GM12878 (cell line): ENCODE results near the gene PSMD3. TPM values are rescaled to one million over a fixed set of nuclear protein-coding genes. Genes with fewer than 3 reads are reported as not detected.

ENCODE experiments used
- ATAC-seq: fragments of 200-7000 bp; cut with Tn5 transposase; 3 replicates; pipeline ENCODE4 v1.9.1; 2020; ENCODE audit warnings: mild to moderate bottlenecking, moderate library complexity
- BruUV-seq: library from RNA; stranded (reverse); fragments of 400-500 nt; replicated peaks from 2 replicates; lab custom pipeline; 2021; lab: Mats Ljungman, UMichigan
- CTCF ChIA-PET: fragments of 300-600 bp; sonication (Branson Sonifier 250); formaldehyde crosslinking; extraction: SDS; loops from one replicate; lab custom pipeline; 2021; ENCODE audit warnings: inconsistent platforms; lab: Yijun Ruan, JAX
- POLR2A ChIA-PET: fragments of 350-600 bp; formaldehyde crosslinking; extraction: SDS; loops from one replicate; lab custom pipeline; 2021; ENCODE audit warnings: inconsistent platforms; lab: Charles Lee
- RAD21 ChIA-PET: fragments of 300-600 bp; sonication (Branson Sonifier 250); formaldehyde crosslinking; loops from one replicate; lab custom pipeline; 2023; ENCODE audit warnings: antibody characterized with exemption; ENCODE audit not compliant: unreplicated experiment; lab: Charles Lee
- SMC1A ChIA-PET: fragments of 300-600 bp; sonication (Branson Sonifier 250); formaldehyde crosslinking; loops from one replicate; lab custom pipeline; 2023; ENCODE audit not compliant: unreplicated experiment, uncharacterized antibody; lab: Charles Lee
- DNase-seq: peaks from one replicate; pipeline ENCODE4 v3.0.0-alpha.2; 2011; ENCODE audit warnings: low read depth, low spot score
- FAIRE-seq: peaks from 3 replicates; lab custom pipeline; 2011; peaks lifted over from hg19 to GRCh38; lab: Jason Lieb, UNC
- H2AFZ ChIP-seq: 2 replicates; pipeline ENCODE4 v1.6.0; 2011; ENCODE audit warnings: low read depth, low read length, control low read depth; ENCODE audit not compliant: control insufficient read depth
- H3K27ac ChIP-seq: 2 replicates; pipeline ENCODE4 v1.5.1; 2011; ENCODE audit warnings: control low read depth; ENCODE audit not compliant: control insufficient read depth, insufficient read depth
- H3K27me3 ChIP-seq, 2 experiments: replicated peaks in 1 of 2; 2 replicates each; pipeline versions ENCODE4 v1.6.0 to v1.6.1; 2011; ENCODE audit warnings: low read length in 1 of 2; ENCODE audit not compliant: control insufficient read depth in 2 of 2, insufficient read depth in 2 of 2
- H3K36me3 ChIP-seq, 2 experiments: 2 replicates each; pipeline ENCODE4 v1.5.1; 2011; ENCODE audit warnings: low read length in 1 of 2; ENCODE audit not compliant: control insufficient read depth in 2 of 2, insufficient read depth in 2 of 2
- H3K4me1 ChIP-seq: 2 replicates; pipeline ENCODE4 v1.6.1; 2011; ENCODE audit warnings: mild to moderate bottlenecking, low read length, moderate library complexity, mixed read lengths; ENCODE audit not compliant: control insufficient read depth, insufficient read depth
- H3K4me2 ChIP-seq: 2 replicates; pipeline ENCODE4 v1.6.0; 2011; ENCODE audit warnings: control low read depth; ENCODE audit not compliant: control insufficient read depth, insufficient read depth
- H3K4me3 ChIP-seq: fragments of 200-600 bp; sonication (generic); 2 replicates; pipeline ENCODE4 v1.5.1; 2016
- H3K79me2 ChIP-seq: 2 replicates; pipeline ENCODE4 v1.6.0; 2011; ENCODE audit warnings: low read length; ENCODE audit not compliant: control insufficient read depth, insufficient read depth
- H3K9ac ChIP-seq: 2 replicates; pipeline ENCODE4 v1.8.0; 2011; ENCODE audit warnings: low read length, control low read depth, mixed read lengths; ENCODE audit not compliant: control insufficient read depth, insufficient read depth
- H3K9me3 ChIP-seq: replicated peaks from 3 replicates; pipeline ENCODE4 v1.5.1; 2011; ENCODE audit warnings: mild to moderate bottlenecking, low read length; ENCODE audit not compliant: control insufficient read depth, insufficient read depth
- H4K20me1 ChIP-seq: 2 replicates; pipeline ENCODE4 v1.6.0; 2011; ENCODE audit not compliant: control insufficient read depth, insufficient read depth
- SKIL ChIP-seq: fragments of 450-650 bp; IDR thresholded peaks from 2 replicates; pipeline ENCODE4 v1.6.1; 2017; ENCODE audit warnings: mild to moderate bottlenecking, low read depth, inconsistent platforms; ENCODE audit not compliant: poor library complexity, severe bottlenecking
- WGBS: methylation state at CpG from one replicate; pipeline ENCODE4 v1.1.6; 2016; ENCODE audit warnings: low lambda C conversion rate; ENCODE audit not compliant: insufficient replicate concordance, insufficient coverage; ENCODE audit errors: missing lambda C conversion rate; 5-methylcytosine and 5-hydroxymethylcytosine counted together
- in situ Hi-C: fragments of 300-500 bp; cut with MboI; formaldehyde crosslinking; loops from 9 replicates; pipeline ENCODE4 v1.14.3; 2018; ENCODE audit warnings: mixed read lengths
- intact Hi-C: fragments of 100-400 bp; cut with micrococcal nuclease; formaldehyde crosslinking; loops from one replicate; pipeline ENCODE4 v1.14.2; 2022; ENCODE audit not compliant: unreplicated experiment
- polyA plus RNA-seq, 11 experiments: library from polyadenylated mRNA; depleted of rRNA in 4 of 11; unstranded in 6 of 11; stranded (reverse) in 5 of 11; fragments of >200 nt; fragmentation: Nextera tagmentation in 4 of 11; fragmentation: Illumina TruSeq in 1 of 11; extraction: Ambion mirVana in 4 of 11; extraction: Trizol in 1 of 11; gene quantifications; 1 replicate in 1 of 11; 2 replicates in 10 of 11; pipeline versions ENCODE4 v1.2.1 to v1.2.3, GENCODE V29; 2011 to 2016; ENCODE audit warnings: inconsistent platforms in 2 of 11, missing spikeins in 2 of 11, low read depth in 1 of 11
- total RNA-seq, 4 experiments: library from RNA; depleted of rRNA in 3 of 4; stranded (reverse); fragments of >200 nt in 3 of 4; fragmentation: Illumina TruSeq in 1 of 4; extraction: Trizol in 1 of 4; gene quantifications; 2 replicates each; pipeline versions ENCODE4 v1.2.1 to v1.2.3, GENCODE V29; 2013 to 2021

Gene PSMD3
- total and polyA plus RNA-seq, 10 of the 15 experiments (the other 5 are each of a cell fraction or from before 2014, with no cell fraction given): 2.2 to 192 (median 129) TPM

GRCh38 chr17:39937447-39937846, 43.2 kb upstream of the PSMD3 start:
- SMC1A ChIA-PET: interaction anchor here (0.7 to 5.5 kb wide), 12 partner anchors 10 to 266 kb away, joined by 3 to 46 read pairs (median 14); partner anchors contain the start of genes GSDMB, IKZF3, LRRC3C and MED24
- H3K9ac ChIP-seq: no peak overlapping the region
- no TSS peak for BruUV-seq
- no peak overlapping the region for H3K27ac ChIP-seq
- no peak for DNase-seq
- in situ Hi-C loops: no loop called here
- FAIRE-seq: no peak
- no peak overlapping the region for H2AFZ ChIP-seq
- ATAC-seq: no peak
- RAD21 ChIA-PET: interaction anchor here (0.6 to 4.6 kb wide), 14 partner anchors 7 to 182 kb away, joined by 3 to 39 read pairs (median 4); partner anchors contain the start of genes GSDMA, LRRC3C, ORMDL3 and PSMD3
- TF ChIP-seq SKIL: no peak
- TF ChIP-seq, all 136 proteins: peak for 0
- H3K4me2 ChIP-seq: no peak overlapping the region
- ChIA-PET CTCF (interaction anchor here (0.5 to 5.5 kb wide), 11 partner anchors 8 to 316 kb away, joined by 3 to 98 read pairs (median 8); partner anchors contain the start of genes PSMD3 and ZPBP2), POLR2A (interaction anchor here (0.8 to 4.8 kb wide), 10 partner anchors 10 to 182 kb away, joined by 3 to 64 read pairs (median 6); partner anchors contain the start of genes LRRC3C, ORMDL3 and PSMD3)
- H3K36me3 ChIP-seq: no peaks in the 10 kb centered on the region
- no peaks in the 10 kb centered on the region for H3K9me3 ChIP-seq
- no peaks in the 10 kb centered on the region for H4K20me1 ChIP-seq
- intact Hi-C loops: no loop called here
- H3K27me3 ChIP-seq: no peaks in the 10 kb centered on the region
- H3K4me3 ChIP-seq: no peak overlapping the region
- H3K4me1 ChIP-seq: peaks cover 22% of the 10 kb centered on the region
- H3K79me2 ChIP-seq: no peaks in the 10 kb centered on the region
- 100% methylated on average over 3 of the region's 3 CpGs for WGBS
